NCI-H2196 (cell line): ENCODE measurements around the gene NBAS.

Source experiments
- DNase-seq: peaks from one replicate; lab custom pipeline; 2025; ENCODE audit not compliant: unreplicated experiment; lab: John Stamatoyannopoulos, UW

NBAS gene

DNA sequence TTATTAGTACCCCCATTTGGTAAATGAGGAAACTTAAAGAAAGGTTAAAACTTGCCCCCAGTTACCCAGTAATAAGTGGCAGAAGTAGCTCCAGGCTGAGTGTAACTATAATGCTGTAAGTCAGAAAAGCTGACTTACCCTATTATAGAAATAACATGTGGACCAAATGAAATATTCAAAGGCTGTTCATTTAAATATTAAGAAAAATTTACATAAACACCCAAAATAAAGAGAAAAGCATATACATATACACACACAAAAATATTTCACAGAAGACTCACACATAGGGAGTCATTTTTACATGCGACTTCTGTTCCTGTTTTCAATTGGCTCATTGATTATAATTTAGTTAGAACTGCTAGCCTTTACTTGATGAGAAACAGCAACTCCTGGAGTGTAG is 189.1 kb downstream of the NBAS start:
- no peak for DNase-seq

GRCh38 chr2:15369129-15369528 is 192.0 kb downstream of the NBAS start:
- DNase-seq, result no peak

DNA sequence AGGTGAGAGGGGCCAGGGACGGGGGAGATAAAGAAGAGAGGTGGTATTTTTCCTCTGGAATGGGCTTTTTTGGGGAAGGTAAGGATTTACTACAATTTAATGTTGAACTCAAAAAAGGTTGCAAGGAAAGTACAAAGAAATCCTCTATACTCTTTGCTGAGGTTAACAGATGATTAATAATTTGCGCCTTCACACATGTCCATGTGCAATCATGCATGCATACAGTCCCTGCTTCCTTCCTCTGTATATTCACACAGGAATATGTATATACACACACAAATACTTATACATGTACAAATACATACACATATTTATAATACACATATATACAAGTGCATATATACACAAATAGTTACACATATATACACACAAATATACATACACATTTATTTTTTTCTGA is 193.4 kb downstream of the NBAS start:
- DNase-seq, result no peak

DNA sequence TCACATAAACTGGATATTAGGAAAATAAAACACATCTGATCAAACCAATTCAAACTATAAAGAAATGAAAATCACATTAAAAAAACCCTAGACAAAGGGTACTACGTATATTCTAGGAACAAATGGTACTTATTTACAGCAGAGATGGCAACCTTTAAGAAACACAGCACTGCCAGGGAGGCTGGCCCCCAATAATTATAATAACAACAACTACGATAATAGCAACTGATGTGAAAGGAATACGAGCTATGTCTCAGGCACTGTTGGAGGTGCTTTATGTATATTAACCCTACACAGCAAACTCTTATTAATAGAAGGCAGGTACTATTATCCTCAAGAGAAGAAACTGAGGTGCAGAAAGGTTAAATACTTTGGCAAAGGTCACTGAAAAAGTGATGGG is 193.9 kb downstream of the NBAS start:
- DNase-seq, result no peak

DNA sequence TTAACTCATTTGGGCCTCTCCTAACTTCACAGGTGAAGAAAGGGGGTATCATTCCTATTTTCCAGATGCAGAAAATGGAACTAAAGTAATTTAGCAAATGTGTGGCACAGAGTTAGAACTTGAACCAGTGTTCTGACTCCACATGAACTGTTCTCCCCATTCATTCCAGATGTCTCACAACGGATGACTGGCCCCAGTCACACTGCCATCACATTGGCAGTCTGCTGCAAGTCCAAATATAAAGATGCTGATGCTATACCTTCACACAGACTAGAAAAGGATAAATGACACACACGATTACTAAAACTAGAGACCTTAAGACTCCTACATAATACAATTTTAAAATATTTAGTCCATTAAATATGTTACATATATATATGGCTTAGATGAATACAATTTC is 195.7 kb downstream of the NBAS start:
- DNase-seq, result no peak

DNA sequence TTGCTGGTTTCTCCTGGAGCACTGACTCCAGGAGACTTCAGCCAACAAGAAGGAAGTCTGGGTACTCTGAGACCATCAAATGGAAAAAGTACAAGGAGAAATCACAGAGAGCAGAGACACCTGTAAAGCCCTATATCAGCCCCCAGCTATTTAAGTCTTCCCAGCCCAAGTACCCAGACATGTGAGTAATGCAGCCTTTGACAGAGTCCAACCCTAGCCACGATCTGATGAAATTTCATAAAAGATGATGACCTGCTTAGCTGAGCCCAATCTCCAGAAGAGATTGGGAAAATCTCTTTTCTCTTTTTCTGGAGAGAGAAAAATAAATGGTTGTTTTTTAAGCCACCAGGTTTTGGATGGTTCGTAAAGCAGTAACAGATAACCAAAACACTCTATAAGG is 196.6 kb downstream of the NBAS start:
- no peak for DNase-seq

GRCh38 chr2:15363734-15364133 is 197.4 kb downstream of the NBAS start:
- no peak for DNase-seq

GRCh38 chr2:15363142-15363541 is 198.0 kb downstream of the NBAS start:
- no peak for DNase-seq

DNA sequence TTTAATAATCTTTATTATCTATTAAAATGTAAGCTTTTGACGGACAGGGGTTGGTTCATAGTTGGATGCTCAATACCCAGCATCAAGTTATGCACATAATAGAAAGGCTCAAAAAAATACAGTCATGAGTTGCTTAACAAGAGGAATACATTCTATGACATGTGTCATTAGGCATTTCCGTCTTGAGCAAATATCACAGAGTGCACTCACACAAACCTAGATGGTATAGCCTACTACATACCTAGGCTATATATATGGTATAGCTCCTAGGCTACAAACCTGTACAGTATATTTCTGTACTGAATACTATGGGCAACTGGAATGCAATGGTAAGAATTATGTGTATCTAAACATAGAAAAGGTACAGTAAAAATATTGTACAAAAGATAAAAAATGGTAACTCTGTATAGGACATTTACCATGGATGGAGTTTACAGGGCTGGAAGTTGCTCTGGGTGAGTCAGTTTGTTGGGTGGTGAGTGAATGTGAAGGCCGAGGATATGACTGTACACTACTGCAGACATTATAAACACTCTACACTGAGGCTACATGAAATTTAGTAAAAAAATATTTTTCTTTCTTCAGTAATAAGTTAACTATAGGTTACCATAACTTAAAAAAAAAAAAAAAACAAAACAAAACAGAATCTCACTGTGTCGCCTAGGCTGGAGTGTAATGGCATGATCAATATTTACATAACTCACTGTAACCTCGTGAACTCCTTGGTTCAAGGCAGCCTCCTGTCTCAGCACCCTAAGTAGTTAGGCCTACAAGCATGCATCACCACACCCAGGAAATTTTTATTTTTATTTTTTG is 201.2 kb downstream of the NBAS start:
- no peak for DNase-seq

DNA sequence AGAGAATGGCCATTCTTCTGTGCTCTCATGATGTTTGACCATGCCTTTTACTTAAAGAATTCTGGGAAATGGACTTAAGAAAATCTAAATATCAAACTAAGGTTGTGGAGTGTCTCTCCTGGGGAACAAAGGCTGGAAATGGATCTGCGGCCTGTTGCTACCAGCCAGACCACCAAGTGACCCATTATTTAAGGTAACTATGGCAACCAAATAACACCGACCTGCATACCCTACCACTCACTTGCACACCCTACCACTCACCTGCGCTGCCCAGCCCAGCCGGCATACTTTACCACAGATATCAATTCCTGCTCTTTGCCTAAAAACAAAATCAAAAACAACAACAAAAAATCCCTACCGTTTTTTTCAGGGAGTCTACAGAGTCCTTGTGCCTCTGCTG is 203.2 kb downstream of the NBAS start:
- no peak for DNase-seq

DNA sequence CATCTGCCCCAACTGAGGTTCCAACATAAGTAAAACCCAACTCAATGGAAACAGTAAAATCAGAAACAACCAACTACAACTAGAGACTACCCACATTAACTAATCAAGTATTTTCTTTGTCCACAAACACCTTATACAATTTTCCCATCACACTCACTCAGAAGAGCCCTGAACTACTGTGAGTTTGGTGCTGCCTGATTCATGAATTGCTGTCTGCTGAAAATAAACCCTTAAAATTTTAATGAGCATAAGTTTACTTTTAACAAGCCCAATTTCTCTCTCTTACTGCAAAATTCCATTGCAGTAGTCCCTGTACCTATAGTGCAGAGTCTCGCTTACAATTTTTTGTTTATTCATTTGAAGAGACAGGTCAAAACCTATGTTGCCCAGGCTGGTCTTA is 203.9 kb downstream of the NBAS start:
- no peak for DNase-seq

DNA sequence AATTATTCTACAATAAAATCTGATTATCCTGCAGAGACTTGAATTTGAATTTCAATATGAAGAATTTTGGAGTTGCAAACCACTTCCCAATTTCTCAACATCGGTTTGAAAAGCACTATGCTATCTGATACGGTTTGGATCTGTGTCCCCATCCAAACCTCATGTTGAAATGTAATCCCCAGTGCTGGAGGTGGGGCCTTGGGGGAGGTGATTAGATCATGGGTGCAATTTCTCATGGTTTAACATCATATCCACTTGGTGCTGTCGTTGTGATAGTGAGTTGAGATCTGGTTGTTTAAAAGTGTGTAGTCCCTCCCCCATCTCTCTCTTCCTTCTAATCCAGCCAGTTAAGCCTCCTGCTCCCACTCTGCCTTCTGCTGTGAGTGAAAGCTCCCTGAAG is 205.7 kb downstream of the NBAS start:
- DNase-seq, result no peak

GRCh38 chr2:15354596-15355366 is 206.4 kb downstream of the NBAS start:
- DNase-seq, result no peak

DNA sequence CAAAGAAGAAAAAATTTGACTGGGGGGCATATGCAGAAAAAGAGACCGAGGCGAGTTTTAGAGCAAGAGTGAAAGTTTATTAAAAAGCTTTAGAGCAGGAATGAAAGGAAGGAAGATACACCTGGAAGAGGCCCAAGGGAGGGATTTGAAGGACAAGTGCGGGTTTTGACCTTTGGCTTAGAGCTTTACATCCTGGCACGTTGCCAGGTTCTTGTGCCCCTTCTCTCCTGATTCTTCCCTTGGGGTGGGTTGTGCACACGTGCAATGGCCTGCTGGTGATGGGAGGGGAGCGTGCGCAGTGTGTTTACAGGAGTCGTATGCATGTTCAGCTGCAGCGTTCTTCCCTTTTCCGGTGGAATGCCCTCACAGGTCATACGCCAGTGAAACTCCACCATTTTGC is 208.8 kb downstream of the NBAS start:
- no peak for DNase-seq

- no peak for DNase-seq
These were observed 212.5 kb downstream of the NBAS start for GRCh38 chr2:15348636-15349035.

- DNase-seq, result no peak
These were observed 213.1 kb downstream of the NBAS start for GRCh38 chr2:15348045-15348444.

DNA sequence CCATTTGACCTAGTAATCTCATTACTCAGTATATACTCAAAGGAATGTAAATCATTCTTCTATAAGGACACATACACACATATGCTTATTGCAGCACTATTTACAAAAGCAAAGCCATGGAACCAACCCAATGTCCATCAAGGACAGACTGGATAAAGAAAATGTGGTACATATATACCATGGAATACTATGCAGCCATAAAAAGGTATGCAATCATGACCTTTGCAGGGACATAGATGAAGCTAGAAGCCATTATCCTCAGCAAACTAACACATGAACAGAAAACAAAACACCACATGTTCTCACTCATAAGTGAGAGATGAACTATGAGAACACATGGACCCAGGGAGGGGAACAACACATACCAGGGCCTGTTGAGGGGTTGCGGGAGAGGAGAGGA is 214.5 kb downstream of the NBAS start:
- DNase-seq, result no peak

DNA sequence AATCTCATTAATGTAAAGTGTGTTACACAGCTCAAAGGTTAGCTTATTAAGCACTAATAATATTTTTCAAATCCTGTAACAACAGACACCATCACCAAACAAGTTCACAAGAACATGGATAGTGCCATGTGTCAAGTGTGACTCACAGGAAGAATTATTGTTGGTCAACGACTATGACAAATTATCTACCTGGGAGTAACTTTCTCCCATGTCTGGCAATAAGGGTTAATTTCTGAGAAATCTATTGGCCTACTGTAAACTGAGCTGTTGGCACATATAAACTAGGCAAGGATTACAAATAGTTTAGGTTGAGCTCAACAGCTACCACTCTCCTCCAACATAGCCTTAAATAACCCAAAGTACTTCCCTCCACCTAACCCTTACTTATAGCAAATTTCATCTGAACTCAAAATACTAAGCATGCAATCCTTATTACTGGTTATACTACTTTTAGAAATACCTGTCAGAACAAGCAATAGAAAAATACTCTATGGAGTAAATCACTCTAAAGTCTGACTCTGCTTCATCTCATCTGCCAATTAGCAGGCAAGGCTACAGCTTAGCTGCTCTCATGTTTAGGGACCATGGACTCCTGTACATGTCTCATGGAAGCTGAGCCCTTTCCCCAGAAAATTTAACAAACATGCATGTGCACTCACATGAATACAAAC is 223.0 kb downstream of the NBAS start:
- no peak for DNase-seq

- peak; percentile 70 for DNase-seq
These were observed 226.3 kb downstream of the NBAS start for GRCh38 chr2:15334644-15335326.

- no peak for DNase-seq
These were observed 229.3 kb downstream of the NBAS start for GRCh38 chr2:15331787-15332186.

DNA sequence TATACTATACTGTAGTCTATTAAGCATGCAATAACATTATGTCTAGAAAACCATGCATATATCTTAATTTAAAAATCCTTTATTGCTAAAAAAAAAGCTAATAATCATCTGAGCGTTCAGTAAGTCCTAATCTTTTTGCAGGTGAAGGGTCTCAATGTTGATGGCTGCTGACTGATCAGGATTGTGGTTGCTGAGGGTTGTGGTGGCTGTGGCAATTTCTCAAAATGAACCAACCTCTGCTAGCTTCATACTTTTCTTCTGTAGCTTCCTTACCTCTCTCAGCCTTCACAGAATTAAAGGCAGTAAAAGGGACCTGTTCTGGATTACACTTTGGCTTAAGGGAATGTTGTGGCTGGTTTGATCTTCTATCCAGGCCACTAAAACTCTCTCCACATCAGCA is 235.8 kb downstream of the NBAS start:
- DNase-seq, result no peak
